NCI-H1092 (cell line): ENCODE data around the gene EEF1A2.
"Not testable (repeated sequence)": the region's sequence is repeated elsewhere in the genome, so short reads cannot be mapped to it uniquely, and the experiment has no call there.

ENCODE experiments used
- DNase-seq: peaks from one replicate; lab custom pipeline; 2025; lab: John Stamatoyannopoulos, UW

The EEF1A2 gene

GRCh38 chr20:63520504-63520933, 21.6 kb upstream of the EEF1A2 start, which contains the start of gene PPDPF:
Gene PPDPF (plus strand): TSS chr20:63520765. CDS start chr20:63521309, 544 bp downstream.
- peak; percentile 49 for DNase-seq

DNA sequence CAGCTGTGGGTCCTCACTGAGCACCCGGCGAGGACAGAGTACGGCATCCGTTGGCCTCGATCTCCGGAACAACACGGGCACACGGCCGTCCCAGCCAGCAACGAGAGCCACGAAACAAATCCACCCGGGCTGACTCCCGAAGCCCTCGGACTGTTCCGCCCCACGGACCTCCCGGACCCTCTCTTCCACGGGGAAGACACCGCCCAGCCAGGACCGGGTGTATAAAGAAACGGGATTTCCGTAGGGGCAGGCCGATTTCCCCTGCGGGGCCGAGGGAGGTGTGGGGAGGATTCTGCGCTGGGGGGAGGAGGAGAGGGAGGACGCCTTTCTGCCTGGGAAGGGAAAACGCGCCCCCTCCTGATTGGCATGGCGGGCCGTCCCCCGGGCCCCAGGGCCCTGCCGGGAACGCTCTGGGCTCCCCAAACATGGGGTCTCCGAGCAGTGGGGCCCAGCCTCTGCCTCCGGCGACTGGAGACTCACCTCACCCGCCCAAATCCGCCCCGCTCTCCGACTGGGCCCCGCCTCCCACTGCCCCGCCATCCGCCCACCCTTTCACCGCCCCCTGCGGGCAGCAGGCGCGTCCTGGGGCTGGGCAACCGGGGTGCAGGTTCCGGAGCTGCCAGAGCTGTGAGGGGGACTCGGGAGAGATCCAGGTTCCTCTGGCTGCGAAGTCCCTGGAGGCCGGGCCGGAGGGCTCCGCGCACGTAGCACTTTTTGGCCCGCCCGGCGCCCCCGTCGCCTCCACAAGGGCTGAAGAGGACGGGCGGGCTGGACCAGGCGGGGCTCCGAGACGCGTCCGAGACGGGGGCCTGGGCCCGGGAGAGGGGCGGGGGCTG, 21.0 kb upstream of the EEF1A2 start:
- DNase-seq, result no peak

- DNase-seq, result no peak
Measured at GRCh38 chr20:63518946-63519667, 20.2 kb upstream of the EEF1A2 start.

DNA sequence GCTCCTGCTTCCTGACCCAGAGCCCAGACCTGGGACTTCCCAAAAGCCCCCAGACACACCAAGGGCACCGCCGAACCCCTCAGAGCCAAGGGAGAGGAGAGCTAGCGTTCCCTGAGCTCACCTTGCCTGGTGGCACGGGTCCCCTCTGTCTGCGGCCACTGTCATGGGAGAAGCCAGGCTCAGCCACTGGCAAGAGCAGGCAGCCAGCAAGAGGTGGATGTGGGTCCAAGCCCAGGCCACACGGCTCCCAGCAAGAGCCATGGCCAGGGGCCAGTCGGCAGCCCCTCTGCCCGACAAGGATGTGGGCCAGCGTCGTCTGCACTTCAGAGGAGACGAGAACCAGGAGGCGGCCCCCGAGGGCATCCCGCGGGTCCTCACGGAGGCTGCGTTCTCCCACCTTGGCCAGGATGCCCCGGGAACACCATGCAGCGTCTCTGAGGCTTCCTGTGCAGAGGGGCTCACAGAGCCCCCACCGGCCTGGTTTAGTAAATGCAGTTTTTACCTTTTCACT, 19.5 kb upstream of the EEF1A2 start:
- DNase-seq, result no peak

DNA sequence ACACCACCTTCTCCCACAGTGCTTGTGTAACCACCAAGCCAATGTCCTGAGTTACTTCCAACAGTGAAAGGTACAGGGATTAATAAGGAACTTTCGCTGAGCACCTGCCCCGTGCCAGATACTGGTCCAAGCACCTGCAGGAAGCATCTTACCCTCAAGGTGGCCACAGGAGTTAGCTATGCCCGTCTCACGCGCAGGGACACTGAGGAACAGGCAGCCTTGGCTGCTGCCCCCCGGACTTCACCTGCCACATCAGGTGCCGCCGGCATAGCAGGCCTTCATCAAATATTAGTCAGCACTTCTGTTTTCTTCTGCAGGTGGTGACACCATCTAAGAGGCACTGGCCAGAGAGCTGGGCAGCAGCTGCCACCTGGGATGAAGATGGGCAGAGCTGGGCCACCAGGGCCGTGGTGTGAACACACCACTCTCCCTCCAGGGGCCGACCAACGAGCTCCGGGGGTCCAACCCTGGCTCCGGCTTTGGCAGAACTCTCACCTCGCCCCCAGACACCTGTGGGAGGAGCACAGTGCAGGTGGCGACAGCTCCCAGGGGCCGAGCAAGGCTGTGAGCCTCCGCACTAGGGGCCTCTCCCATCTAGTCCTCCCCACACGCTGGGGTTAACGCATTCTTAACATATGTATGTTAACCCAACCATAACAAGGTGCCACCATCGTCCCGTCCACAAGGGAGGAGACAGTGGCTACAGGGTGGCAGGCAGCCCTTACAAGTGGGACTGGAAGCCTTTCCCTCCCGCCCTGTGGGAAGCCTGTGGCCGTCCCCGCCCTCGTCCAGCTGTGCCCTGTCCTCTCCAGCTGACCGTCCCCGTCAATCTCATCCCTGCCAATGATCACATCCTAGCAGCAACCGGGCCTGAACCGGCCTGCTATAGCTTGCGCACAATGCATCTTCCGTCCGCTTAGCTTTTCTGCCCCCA, 18.8 kb upstream of the EEF1A2 start:
- DNase-seq, result no peak

- DNase-seq, result not testable (repeated sequence)
Measured at GRCh38 chr20:63514520-63514919, 15.6 kb upstream of the EEF1A2 start.

DNA sequence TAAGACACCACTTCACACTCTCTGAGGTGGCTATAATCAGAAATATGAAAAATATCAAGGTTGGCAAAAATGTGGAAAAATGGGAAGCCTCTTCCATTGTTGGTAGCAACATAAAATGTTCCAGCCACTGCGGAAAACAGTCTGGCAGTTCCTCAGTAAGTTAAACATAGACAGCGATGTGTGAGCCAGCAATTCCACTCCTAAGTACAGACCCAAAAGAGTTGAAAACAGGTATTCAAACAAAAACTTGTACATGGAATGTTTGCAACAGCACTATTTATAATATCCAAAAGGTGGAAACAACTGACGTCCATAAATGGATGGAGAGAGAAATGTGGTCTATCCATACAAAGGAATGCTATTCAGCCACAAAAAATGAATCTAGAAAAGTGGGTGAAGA, 14.3 kb upstream of the EEF1A2 start:
- DNase-seq, result no peak

DNA sequence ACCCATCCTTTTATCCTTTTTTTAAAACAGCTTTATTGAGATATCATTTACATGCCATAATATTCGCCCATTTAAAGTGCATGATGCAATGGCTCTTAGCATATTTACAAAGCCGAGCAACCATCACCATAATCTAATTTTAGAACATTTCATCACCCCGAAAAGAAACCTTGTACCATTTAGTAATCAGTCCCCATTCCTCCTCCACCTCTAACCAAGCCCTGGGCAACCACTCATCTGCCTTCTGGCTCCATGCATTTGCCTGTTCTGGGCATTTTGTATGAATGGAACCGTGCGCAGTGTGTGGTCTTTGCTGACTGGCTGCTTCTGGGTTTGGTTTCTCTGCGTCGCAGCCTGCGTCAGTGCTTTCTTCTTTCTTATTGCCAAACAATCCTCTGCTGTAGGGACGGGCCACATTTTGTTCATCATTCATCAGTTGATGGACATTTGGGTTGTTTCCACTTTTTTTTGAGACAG, 10.2 kb upstream of the EEF1A2 start:
- DNase-seq, result no peak

GRCh38 chr20:63508072-63508768, 9.3 kb upstream of the EEF1A2 start:
- DNase-seq, result no peak

DNA sequence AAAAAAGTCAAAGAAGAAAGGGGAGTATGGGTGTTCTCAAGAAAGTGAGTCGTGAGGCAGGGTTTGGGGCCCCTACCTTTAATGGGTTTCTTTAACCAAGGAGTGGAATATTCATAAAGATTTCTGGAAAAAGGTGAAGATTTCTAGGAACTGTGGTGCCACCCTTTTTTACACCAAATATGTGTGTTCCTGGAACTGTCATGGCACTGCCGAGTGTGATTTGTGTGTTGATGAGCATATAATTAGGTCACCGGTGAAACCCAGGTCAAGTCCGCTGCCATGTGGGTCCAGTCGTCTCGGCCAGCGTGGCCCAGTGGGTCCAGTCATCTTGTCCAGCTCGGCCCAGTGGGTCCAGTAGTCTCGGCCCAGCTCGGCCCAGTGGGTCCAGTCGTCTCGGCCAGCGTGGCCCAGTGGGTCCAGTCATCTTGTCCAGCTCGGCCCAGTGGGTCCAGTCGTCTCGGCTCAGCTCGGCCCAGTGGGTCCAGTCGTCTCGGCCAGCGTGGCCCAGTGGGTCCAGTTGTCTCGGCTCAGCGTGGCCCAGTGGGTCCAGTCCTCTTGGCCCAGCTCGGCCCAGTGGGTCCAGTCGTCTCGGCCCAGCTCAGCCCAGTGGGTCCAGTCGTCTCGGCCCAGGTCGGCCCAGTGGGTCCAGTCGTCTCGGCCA, 8.3 kb upstream of the EEF1A2 start:
- no peak for DNase-seq

DNA sequence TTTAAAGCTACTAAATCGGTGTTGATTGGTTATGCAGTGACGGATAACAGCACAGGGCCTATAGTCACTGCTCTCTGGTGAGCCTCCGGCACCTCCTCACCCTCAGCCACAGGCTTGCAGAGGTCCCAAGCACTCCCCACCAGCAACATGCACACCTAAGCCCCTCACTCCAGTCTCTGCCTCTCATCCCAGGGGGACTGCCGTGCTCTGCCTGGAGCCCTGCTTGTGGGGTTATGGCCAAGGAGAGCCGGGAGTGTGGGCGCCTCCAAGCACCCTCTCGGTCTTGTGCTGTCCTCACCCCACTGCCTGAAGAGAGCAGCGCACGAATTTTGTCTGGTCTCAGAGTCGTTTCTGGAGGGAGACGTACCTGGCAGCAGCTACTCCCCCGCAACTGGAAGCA, 6.8 kb upstream of the EEF1A2 start:
- DNase-seq, result no peak

GRCh38 chr20:63505281-63505680, 6.4 kb upstream of the EEF1A2 start:
- DNase-seq, result no peak

- DNase-seq, result no peak
Measured at GRCh38 chr20:63504642-63505041, 5.8 kb upstream of the EEF1A2 start.

- no peak for DNase-seq
Measured at GRCh38 chr20:63503524-63503923, 4.6 kb upstream of the EEF1A2 start.

DNA sequence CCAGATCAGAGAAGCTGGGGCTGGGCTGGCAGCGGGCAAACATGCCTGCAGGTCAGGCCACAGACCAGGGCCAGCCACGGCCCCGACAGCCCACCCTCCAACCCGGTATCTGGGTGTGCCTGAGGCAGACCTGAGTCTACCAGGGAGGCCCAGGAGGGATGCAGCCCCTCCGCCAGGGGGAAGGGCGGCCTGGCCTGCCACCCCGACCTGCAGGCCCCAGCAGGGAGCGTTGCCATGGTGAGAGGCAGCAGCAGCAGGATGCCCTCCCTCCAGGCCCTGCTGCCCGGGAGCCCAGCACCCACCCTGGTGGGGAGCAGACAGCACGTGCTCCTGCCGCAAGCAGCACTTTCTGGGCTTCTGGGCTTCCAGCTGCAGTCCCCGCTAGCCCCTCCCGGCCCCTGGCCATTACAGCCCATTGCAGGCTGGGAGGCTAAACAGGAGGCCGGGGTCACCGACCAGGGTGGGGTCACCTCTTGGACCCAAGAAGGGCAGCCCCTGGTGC, 3.8 kb upstream of the EEF1A2 start:
- peak; percentile 73 for DNase-seq

DNA sequence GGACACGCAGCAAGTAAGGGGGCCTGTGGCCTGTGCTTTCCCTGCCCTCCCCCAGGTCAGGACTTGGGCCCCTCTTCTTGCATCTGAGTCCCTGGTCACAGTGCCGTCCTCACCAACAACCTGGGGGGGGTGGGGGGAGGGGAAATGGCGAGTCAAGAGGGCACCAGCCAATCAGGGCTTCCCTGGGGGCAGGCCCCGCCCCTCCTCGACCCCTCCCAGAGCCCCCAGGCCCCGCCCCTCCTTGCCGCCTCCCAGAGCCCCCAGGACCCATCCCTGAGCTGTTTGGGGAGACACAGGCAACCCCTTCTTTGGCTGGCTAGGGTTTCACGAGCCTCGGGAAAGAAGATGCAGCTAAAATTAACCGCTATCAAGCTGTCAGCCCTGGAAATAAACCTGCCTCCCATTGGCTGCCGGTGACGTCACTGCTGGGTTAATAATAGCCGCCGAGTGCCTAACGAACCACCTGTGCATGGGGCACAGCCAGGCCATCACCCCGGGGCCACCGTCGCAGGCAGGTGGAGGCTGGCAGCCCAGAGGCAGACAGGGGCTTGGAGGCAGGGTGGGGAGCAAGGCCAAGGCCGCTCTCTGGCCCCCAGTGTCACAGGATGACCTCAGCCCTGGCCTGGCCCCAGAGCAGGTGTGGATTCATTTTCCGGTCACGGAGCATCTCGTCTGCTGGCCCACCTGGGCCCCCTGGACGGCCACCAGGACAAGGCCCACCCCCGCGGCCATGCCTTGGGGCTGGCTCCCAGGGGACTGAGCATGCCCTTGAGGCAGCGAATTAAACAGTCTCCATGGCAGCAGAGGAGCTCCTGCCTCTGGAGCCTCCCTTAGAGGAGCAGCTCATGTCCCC, 3.2 kb upstream of the EEF1A2 start:
- peak; percentile 81 for DNase-seq

GRCh38 chr20:63500902-63501817, 2.3 kb upstream of the EEF1A2 start:
- no peak for DNase-seq

GRCh38 chr20:63500151-63500901, 1.4 kb upstream of the EEF1A2 start:
- DNase-seq, result no peak
